ENCODE measurements around the gene CLIC5. TPM values are rescaled to one million over a fixed set of nuclear protein-coding genes. Genes with fewer than 3 reads are reported as not detected.
"Not testable (repeated sequence)": the region's sequence is repeated elsewhere in the genome, so short reads cannot be mapped to it uniquely, and the experiment has no call there.

The CLIC5 gene
- total RNA-seq, 2 donors from 2014 or later: 1.6 to 3.3 TPM

DNA sequence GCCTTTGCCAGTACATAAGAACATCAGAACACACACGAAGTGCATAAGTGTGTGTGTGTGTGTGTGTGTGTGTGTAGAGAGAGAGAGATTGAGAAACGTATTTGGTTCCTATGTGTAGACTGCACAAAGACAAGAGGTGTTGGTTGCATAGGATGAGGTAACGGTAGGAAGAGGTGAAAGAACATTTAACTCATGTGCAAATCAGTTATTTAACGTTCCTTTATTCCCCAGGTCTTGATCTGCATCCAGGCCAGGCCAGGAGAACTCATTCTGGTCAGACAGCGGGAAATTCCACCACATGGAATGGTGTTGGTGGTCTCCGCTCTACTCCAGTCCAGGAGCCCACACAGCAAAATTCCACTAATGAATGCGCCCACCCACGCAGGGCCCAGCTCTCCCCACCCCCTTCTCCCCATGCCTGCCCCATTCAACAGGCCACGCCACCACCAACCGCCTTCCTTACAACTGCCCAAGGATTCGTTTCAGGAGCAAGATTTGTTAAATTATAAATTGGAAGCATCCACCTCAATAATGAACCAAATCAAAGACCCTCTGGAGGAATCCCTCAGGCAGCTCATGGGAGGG, 86.8 kb downstream of the CLIC5 start:
- no peak for ATAC-seq
- intact Hi-C loops (cut with DNase I): no loop called here
- DNase-seq: no peak
- no peak overlapping the region for H3K27ac ChIP-seq
- no peaks in the 10 kb centered on the region for H3K4me1 ChIP-seq
- no peaks in the 10 kb centered on the region for H3K27me3 ChIP-seq
- no peaks in the 10 kb centered on the region for H3K9me3 ChIP-seq
- TF ChIP-seq, protein P1, sequence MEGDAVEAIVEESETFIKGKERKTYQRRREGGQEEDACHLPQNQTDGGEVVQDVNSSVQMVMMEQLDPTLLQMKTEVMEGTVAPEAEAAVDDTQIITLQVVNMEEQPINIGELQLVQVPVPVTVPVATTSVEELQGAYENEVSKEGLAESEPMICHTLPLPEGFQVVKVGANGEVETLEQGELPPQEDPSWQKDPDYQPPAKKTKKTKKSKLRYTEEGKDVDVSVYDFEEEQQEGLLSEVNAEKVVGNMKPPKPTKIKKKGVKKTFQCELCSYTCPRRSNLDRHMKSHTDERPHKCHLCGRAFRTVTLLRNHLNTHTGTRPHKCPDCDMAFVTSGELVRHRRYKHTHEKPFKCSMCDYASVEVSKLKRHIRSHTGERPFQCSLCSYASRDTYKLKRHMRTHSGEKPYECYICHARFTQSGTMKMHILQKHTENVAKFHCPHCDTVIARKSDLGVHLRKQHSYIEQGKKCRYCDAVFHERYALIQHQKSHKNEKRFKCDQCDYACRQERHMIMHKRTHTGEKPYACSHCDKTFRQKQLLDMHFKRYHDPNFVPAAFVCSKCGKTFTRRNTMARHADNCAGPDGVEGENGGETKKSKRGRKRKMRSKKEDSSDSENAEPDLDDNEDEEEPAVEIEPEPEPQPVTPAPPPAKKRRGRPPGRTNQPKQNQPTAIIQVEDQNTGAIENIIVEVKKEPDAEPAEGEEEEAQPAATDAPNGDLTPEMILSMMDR (IDR thresholded peaks at IDR 0.05): no peak
- no peak for TF ChIP-seq POLR2A (IDR thresholded peaks at IDR 0.05)
- 78% methylated on average over 11 of the region's 11 CpGs for WGBS, 2 donors
- H3K36me3 ChIP-seq (replicated peaks in 1 of 2; ENCODE audit: insufficient read depth in 1 of 2, low read depth in 2 of 2): no peaks in the 10 kb centered on the region
- H3K4me3 ChIP-seq: no peak overlapping the region

- WGBS, 2 donors: 69 to 74% methylated on average over 9 of the region's 9 CpGs
- Histone ChIP-seq H3K27me3 (no peaks in the 10 kb centered on the region), H3K36me3 (replicated peaks in 1 of 2; ENCODE audit: insufficient read depth in 1 of 2, low read depth in 2 of 2) (no peaks in the 10 kb centered on the region), H3K27ac (no peak overlapping the region), H3K9me3 (no peaks in the 10 kb centered on the region), H3K4me3 (no peak overlapping the region), H3K4me1 (no peaks in the 10 kb centered on the region)
- ATAC-seq (no peak), DNase-seq (no peak)
- TF ChIP-seq POLR2A (IDR thresholded peaks at IDR 0.05): no peak
- TF ChIP-seq, protein P1 (IDR thresholded peaks at IDR 0.05): no peak
- intact Hi-C loops (cut with DNase I): no loop called here
These were observed 88.0 kb downstream of the CLIC5 start for GRCh38 chr6:45927421-45928320.

DNA sequence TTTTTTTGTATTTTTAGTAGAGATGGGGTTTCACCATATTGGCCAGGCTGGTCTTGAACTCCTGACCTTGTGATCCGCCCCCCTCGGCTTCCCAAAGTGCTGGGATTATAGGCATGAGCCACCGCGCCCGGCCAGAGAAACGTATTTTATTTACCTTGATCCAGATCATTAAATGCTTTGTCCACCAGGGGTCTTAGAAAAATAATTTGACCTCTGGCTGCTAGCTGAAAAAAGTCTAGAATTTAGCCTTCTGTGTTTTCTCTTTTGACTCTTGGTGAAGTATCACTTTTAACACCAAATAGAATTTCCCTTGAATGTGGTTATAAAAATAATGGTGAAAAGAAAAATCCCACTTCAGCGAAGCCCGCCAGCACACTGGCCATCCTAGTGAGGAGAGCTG, 89.2 kb downstream of the CLIC5 start:
- H3K9me3 ChIP-seq; H3K36me3 ChIP-seq (replicated peaks in 1 of 2; ENCODE audit: insufficient read depth in 1 of 2, low read depth in 2 of 2); ATAC-seq; H3K27me3 ChIP-seq; intact Hi-C loops (cut with DNase I); H3K4me3 ChIP-seq; H3K4me1 ChIP-seq; H3K27ac ChIP-seq; DNase-seq: not testable (repeated sequence)
- whole genome bisulfite sequencing, 2 donors: 81 to 85% methylated on average over 8 of the region's 8 CpGs

GRCh38 chr6:45924763-45925342, 90.8 kb downstream of the CLIC5 start:
- intact Hi-C loops (cut with DNase I): loop anchor here (5.0 kb wide), 1 partner anchor 1443 kb away; no protein-coding TSS in a partner anchor
- Histone ChIP-seq H3K27me3 (no peaks in the 10 kb centered on the region), H3K4me1 (no peaks in the 10 kb centered on the region), H3K9me3 (no peaks in the 10 kb centered on the region), H3K4me3 (no peak overlapping the region), H3K27ac (no peak overlapping the region), H3K36me3 (replicated peaks in 1 of 2; ENCODE audit: insufficient read depth in 1 of 2, low read depth in 2 of 2) (no peaks in the 10 kb centered on the region)
- ATAC-seq (no peak), DNase-seq (no peak)
- TF ChIP-seq, protein P1 (IDR thresholded peaks at IDR 0.05): no peak
- TF ChIP-seq POLR2A (IDR thresholded peaks at IDR 0.05): no peak
- 24 to 29% methylated on average over 6 of the region's 6 CpGs for WGBS, 2 donors

DNA sequence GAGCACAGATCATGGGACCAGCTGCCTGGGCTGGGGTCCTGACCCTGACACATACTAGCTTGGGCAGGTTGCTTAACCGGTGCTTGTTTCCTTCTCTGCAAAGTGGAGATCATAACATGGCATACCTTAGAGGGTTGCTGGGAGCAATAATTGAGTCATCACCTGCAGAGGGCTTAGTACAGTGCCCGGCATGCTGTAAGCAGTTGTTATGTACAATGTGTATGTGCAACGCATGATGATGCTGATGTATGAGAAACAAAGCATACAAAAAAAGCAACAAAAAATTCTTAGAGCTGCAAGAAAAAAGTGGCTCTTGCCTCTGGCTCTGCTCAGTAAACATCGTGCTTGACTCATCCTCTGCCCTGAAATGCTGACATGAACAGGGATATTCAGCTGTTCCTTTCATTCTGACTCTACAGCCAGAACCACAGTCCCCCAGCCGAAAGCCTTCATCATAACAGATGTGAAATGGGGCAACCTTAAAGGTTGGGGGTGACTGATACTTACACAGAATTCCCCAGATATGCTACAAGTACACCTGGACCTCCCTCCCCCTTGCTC, 91.7 kb downstream of the CLIC5 start:
- Histone ChIP-seq H3K4me1 (no peaks in the 10 kb centered on the region), H3K27ac (no peak overlapping the region), H3K27me3 (no peaks in the 10 kb centered on the region), H3K9me3 (no peaks in the 10 kb centered on the region), H3K4me3 (no peak overlapping the region), H3K36me3 (replicated peaks in 1 of 2; ENCODE audit: insufficient read depth in 1 of 2, low read depth in 2 of 2) (no peaks in the 10 kb centered on the region)
- intact Hi-C loops (cut with DNase I): loop anchor here (5.0 kb wide), 1 partner anchor 1442 kb away; no protein-coding TSS in a partner anchor
- WGBS, 2 donors: 53 to 67% methylated on average over 5 of the region's 5 CpGs
- no peak for DNase-seq
- TF ChIP-seq, protein P1 (IDR thresholded peaks at IDR 0.05): no peak
- TF ChIP-seq POLR2A (IDR thresholded peaks at IDR 0.05): no peak
- ATAC-seq: no peak
